Memory B cell (primary cell): ENCODE data around the gene MUS81.

ENCODE experiments used
- ATAC-seq: fragments of 150-1000 bp; cut with Tn5 transposase; 2 replicates; pipeline ENCODE4 v1.10.0; 2021; ENCODE audit warnings: low read depth, mild to moderate bottlenecking, moderate library complexity
- DNase-seq, 2 donors: peaks; one replicate each; pipeline ENCODE4 v3.0.0; 2022; ENCODE audit warnings: low spot score in 2 of 2
- H3K27ac Mint-ChIP-seq: one replicate; pipeline ENCODE4 v1.8.0; 2022; ENCODE audit warnings: mild to moderate bottlenecking, moderate library complexity, mixed read lengths
- H3K27me3 Mint-ChIP-seq: one replicate; pipeline ENCODE4 v1.8.0; 2022; ENCODE audit warnings: mixed read lengths
- H3K36me3 Mint-ChIP-seq: one replicate; pipeline ENCODE4 v1.8.0; 2022; ENCODE audit warnings: mild to moderate bottlenecking, mixed read lengths
- H3K4me1 Mint-ChIP-seq: one replicate; pipeline ENCODE4 v1.8.0; 2022; ENCODE audit warnings: mixed read lengths
- H3K4me3 Mint-ChIP-seq: one replicate; pipeline ENCODE4 v1.8.0; 2022; ENCODE audit warnings: mild to moderate bottlenecking, moderate library complexity, mixed read lengths
- H3K9me3 Mint-ChIP-seq: one replicate; pipeline ENCODE4 v1.8.0; 2022; ENCODE audit warnings: mixed read lengths

Gene MUS81

GRCh38 chr11:65861533-65862183 lies 1.4 kb downstream of the MUS81 start:
- Mint-ChIP-seq H3K27me3 (no peaks in the 10 kb centered on the region), H3K4me3 (peak overlapping the region; percentile 95), H3K9me3 (no peaks in the 10 kb centered on the region), H3K4me1 (peaks cover 20% of the 10 kb centered on the region), H3K27ac (no peak overlapping the region), H3K36me3 (peaks cover 21% of the 10 kb centered on the region)
- DNase-seq (no peak), ATAC-seq (no peak)

- Mint-ChIP-seq H3K4me1 (peaks cover 20% of the 10 kb centered on the region), H3K4me3 (no peak overlapping the region), H3K27ac (peak overlapping the region; percentile 65), H3K9me3 (no peaks in the 10 kb centered on the region), H3K27me3 (no peaks in the 10 kb centered on the region), H3K36me3 (peaks cover 24% of the 10 kb centered on the region)
- no peak for DNase-seq
- ATAC-seq: no peak
Measured at GRCh38 chr11:65862191-65862735, 2.0 kb downstream of the MUS81 start.

- Mint-ChIP-seq H3K27me3 (no peaks in the 10 kb centered on the region), H3K4me1 (peaks cover 22% of the 10 kb centered on the region), H3K27ac (peak overlapping the region; percentile 65), H3K36me3 (peaks cover 24% of the 10 kb centered on the region), H3K9me3 (no peaks in the 10 kb centered on the region), H3K4me3 (no peak overlapping the region)
- ATAC-seq (no peak), DNase-seq (no peak)
Measured at GRCh38 chr11:65862941-65863888, 3.0 kb downstream of the MUS81 start.

- H3K4me1 Mint-ChIP-seq: peaks cover 16% of the 10 kb centered on the region
- peaks cover 24% of the 10 kb centered on the region for H3K36me3 Mint-ChIP-seq
- H3K4me3 Mint-ChIP-seq: no peak overlapping the region
- no peak for DNase-seq
- H3K27me3 Mint-ChIP-seq: no peaks in the 10 kb centered on the region
- H3K27ac Mint-ChIP-seq: no peak overlapping the region
- H3K9me3 Mint-ChIP-seq: no peaks in the 10 kb centered on the region
- no peak for ATAC-seq
Measured at GRCh38 chr11:65863889-65864705, 3.9 kb downstream of the MUS81 start.

GRCh38 chr11:65864706-65865471 lies 4.7 kb downstream of the MUS81 start:
- Mint-ChIP-seq H3K27me3 (no peaks in the 10 kb centered on the region), H3K9me3 (no peaks in the 10 kb centered on the region), H3K36me3 (peaks cover 24% of the 10 kb centered on the region), H3K27ac (no peak overlapping the region), H3K4me1 (peaks cover 14% of the 10 kb centered on the region), H3K4me3 (no peak overlapping the region)
- no peak for DNase-seq
- ATAC-seq: no peak

- Mint-ChIP-seq H3K4me3 (no peak overlapping the region), H3K4me1 (peaks cover 13% of the 10 kb centered on the region), H3K9me3 (no peaks in the 10 kb centered on the region), H3K27me3 (no peaks in the 10 kb centered on the region), H3K27ac (no peak overlapping the region), H3K36me3 (peaks cover 24% of the 10 kb centered on the region)
- ATAC-seq: no peak
- DNase-seq: no peak
Measured at GRCh38 chr11:65865550-65866172, 5.4 kb downstream of the MUS81 start.

GRCh38 chr11:65866509-65867283 lies 6.5 kb downstream of the MUS81 start:
- no peak overlapping the region for H3K27ac Mint-ChIP-seq

GRCh38 chr11:65867284-65868071 lies 7.2 kb downstream of the MUS81 start:
- Mint-ChIP-seq H3K4me3 (no peak overlapping the region), H3K27ac (no peak overlapping the region), H3K9me3 (no peaks in the 10 kb centered on the region), H3K27me3 (no peaks in the 10 kb centered on the region), H3K4me1 (peaks cover 15% of the 10 kb centered on the region), H3K36me3 (peaks cover 23% of the 10 kb centered on the region)
- peak; percentile 42 for ATAC-seq
- no peak for DNase-seq

More at GRCh38 chr11:65866509-65867283, 6.5 kb downstream of the MUS81 start:
- DNase-seq (no peak), ATAC-seq (no peak)
- peaks cover 15% of the 10 kb centered on the region for H3K4me1 Mint-ChIP-seq
- peaks cover 24% of the 10 kb centered on the region for H3K36me3 Mint-ChIP-seq
- H3K27me3 Mint-ChIP-seq: no peaks in the 10 kb centered on the region
- no peaks in the 10 kb centered on the region for H3K9me3 Mint-ChIP-seq
- H3K4me3 Mint-ChIP-seq: no peak overlapping the region

- H3K27ac Mint-ChIP-seq: no peak overlapping the region
- no peaks in the 10 kb centered on the region for H3K9me3 Mint-ChIP-seq
- DNase-seq (no peak), ATAC-seq (peak; percentile 67)
- H3K4me3 Mint-ChIP-seq: no peak overlapping the region
- peaks cover 17% of the 10 kb centered on the region for H3K36me3 Mint-ChIP-seq
- no peaks in the 10 kb centered on the region for H3K27me3 Mint-ChIP-seq
- peaks cover 13% of the 10 kb centered on the region for H3K4me1 Mint-ChIP-seq
Measured at GRCh38 chr11:65868076-65868667, 7.9 kb downstream of the MUS81 start.

GRCh38 chr11:65868907-65869306 lies 8.7 kb downstream of the MUS81 start:
- H3K27ac Mint-ChIP-seq: no peak overlapping the region
- H3K4me1 Mint-ChIP-seq: peaks cover 15% of the 10 kb centered on the region
- H3K9me3 Mint-ChIP-seq: no peaks in the 10 kb centered on the region
- ATAC-seq (no peak), DNase-seq (no peak)
- H3K27me3 Mint-ChIP-seq: no peaks in the 10 kb centered on the region
- no peak overlapping the region for H3K4me3 Mint-ChIP-seq
- H3K36me3 Mint-ChIP-seq: peaks cover 13% of the 10 kb centered on the region

GRCh38 chr11:65869643-65870306 lies 9.5 kb downstream of the MUS81 start:
- Mint-ChIP-seq H3K27me3 (no peaks in the 10 kb centered on the region), H3K4me1 (peaks cover 15% of the 10 kb centered on the region), H3K4me3 (no peak overlapping the region), H3K9me3 (no peaks in the 10 kb centered on the region), H3K36me3 (peaks cover 9% of the 10 kb centered on the region), H3K27ac (no peak overlapping the region)
- ATAC-seq (no peak), DNase-seq (no peak)
